ENCODE data around the gene WDR1. TPM values are rescaled to one million over a fixed set of nuclear protein-coding genes. Genes with fewer than 3 reads are reported as not detected.

WDR1 gene
- total RNA-seq, 1 experiment from 2014 or later, result 367 TPM

DNA sequence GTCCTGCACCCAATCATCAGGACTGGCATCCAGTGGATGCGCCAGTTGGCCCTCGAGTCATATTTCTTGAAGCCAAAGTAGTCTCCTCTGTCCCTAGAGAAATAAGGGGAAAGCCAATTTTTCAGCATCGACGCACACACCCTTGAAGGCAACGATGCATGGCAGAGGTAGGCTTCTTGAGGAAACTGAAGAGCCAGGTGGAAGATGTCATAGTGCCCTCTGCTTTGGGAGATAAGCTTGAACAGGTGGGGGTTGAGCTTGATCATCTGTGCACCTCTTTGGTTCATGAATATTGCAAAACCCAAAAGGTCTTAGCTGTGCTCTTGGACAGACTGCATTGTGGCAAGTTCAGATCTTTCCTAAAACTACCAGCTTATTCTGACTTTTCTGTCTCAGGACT is 34.6 kb upstream of the WDR1 start:
- Mint-ChIP-seq H3K4me3 (no peak overlapping the region), H3K27ac (no peak overlapping the region), H3K36me3 (ENCODE audit: insufficient read depth in 1 of 3, low read depth in 3 of 3) (no peaks in the 10 kb centered on the region), H3K27me3 (ENCODE audit: low read depth) (peaks cover 48% of the 10 kb centered on the region), H3K4me1 (no peaks in the 10 kb centered on the region), H3K9me3 (no peaks in the 10 kb centered on the region; a peak in 1 of 5 replicates)
- Histone ChIP-seq H3K9ac (ENCODE audit: extremely low read depth, insufficient read length, low read length) (no peak overlapping the region), H4K5ac (ENCODE audit: insufficient read length, low read depth, low read length) (no peak overlapping the region), H3K4me1 (ENCODE audit: insufficient read depth, low read length) (no peaks in the 10 kb centered on the region), H2BK120ac (ENCODE audit: low read depth, low read length, poor library complexity, severe bottlenecking) (no peak overlapping the region), H3K56ac (ENCODE audit: insufficient read length, low read depth, low read length) (no peak overlapping the region), H2BK20ac (ENCODE audit: low read depth, low read length, poor library complexity, severe bottlenecking) (no peak overlapping the region), H3K4ac (ENCODE audit: low read depth, low read length) (no peak overlapping the region), H4K8ac (replicated peaks; ENCODE audit: insufficient read length, low read depth, low read length) (no peak overlapping the region), H3K79me1 (ENCODE audit: insufficient read depth, low read depth, low read length, poor library complexity, severe bottlenecking) (no peaks in the 10 kb centered on the region), H3K18ac (ENCODE audit: insufficient read length, low read depth, low read length) (no peak overlapping the region), H3K23me2 (ENCODE audit: insufficient read length, low read depth, low read length, poor library complexity, severe bottlenecking) (no peaks in the 10 kb centered on the region), H4K91ac (ENCODE audit: insufficient read length, low read depth, low read length) (no peak overlapping the region), H3K14ac (ENCODE audit: insufficient read depth, low read length) (no peak overlapping the region), H3K27me3 (ENCODE audit: insufficient read depth, low read length) (no peaks in the 10 kb centered on the region), H3K4me2 (ENCODE audit: insufficient read depth, insufficient read length, low read length) (no peak overlapping the region), H3K27ac (ENCODE audit: insufficient read length, low read depth, low read length) (no peak overlapping the region), H2BK15ac (ENCODE audit: low read depth, low read length) (no peak overlapping the region), H2AK5ac (ENCODE audit: insufficient read length, low read length) (no peak overlapping the region), H2BK12ac (ENCODE audit: insufficient read length, low read depth, low read length) (no peak overlapping the region), H3K9me3 (ENCODE audit: control insufficient read depth, low read depth, low read length) (no peaks in the 10 kb centered on the region), H3K23ac (ENCODE audit: insufficient read length, low read depth, low read length) (no peak overlapping the region), H4K20me1 (ENCODE audit: control insufficient read depth, insufficient read depth, insufficient read length) (no peaks in the 10 kb centered on the region), H3T11ph (ENCODE audit: low read length) (no peak overlapping the region), H2BK5ac (ENCODE audit: insufficient read length, low read length) (no peak overlapping the region), H2AFZ (ENCODE audit: low read length) (no peak overlapping the region), H3K79me2 (ENCODE audit: insufficient read depth, low read length) (no peaks in the 10 kb centered on the region)
- no CpG with 5 or more reads among the region's 5 CpGs for WGBS (ENCODE audit: extremely low coverage, insufficient read length, low lambda C conversion rate)
- DNase-seq, result no peak
- TF ChIP-seq, protein P1, sequence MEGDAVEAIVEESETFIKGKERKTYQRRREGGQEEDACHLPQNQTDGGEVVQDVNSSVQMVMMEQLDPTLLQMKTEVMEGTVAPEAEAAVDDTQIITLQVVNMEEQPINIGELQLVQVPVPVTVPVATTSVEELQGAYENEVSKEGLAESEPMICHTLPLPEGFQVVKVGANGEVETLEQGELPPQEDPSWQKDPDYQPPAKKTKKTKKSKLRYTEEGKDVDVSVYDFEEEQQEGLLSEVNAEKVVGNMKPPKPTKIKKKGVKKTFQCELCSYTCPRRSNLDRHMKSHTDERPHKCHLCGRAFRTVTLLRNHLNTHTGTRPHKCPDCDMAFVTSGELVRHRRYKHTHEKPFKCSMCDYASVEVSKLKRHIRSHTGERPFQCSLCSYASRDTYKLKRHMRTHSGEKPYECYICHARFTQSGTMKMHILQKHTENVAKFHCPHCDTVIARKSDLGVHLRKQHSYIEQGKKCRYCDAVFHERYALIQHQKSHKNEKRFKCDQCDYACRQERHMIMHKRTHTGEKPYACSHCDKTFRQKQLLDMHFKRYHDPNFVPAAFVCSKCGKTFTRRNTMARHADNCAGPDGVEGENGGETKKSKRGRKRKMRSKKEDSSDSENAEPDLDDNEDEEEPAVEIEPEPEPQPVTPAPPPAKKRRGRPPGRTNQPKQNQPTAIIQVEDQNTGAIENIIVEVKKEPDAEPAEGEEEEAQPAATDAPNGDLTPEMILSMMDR (conservative IDR thresholded peaks at IDR 0.05), result no peak

Data from H9 (cell line).